Stimulated activated naive B cell treated with anti-CD40 and anti-IgM and Interleukin-4, amounts not matched to agents 10 μg/mL and 1 μg/mL and 100 μg/mL, for 72 hours (primary cell): ENCODE results near the gene ARPC4.
A peak's percentile ranks its signal among the peaks of the same experiment; 100 is the strongest.
"Not testable (repeated sequence)": the region's sequence is repeated elsewhere in the genome, so short reads cannot be mapped to it uniquely, and the experiment has no call there.

Experiments
- ATAC-seq, 2 donors: fragments of 150-1000 bp; cut with Tn5 transposase; replicated peaks; 2 replicates each; pipeline ENCODE4 v1.10.0; 2021; ENCODE audit warnings: moderate library complexity in 1 of 2
- DNase-seq: peaks from one replicate; pipeline ENCODE4 v3.0.0; 2021
- H3K27ac Mint-ChIP-seq: one replicate; pipeline ENCODE4 v1.8.0; 2022; ENCODE audit warnings: mild to moderate bottlenecking, mixed read lengths
- H3K27me3 Mint-ChIP-seq, 2 donors: one replicate each; pipeline ENCODE4 v1.8.0; 2022; ENCODE audit warnings: mixed read lengths in 2 of 2
- H3K36me3 Mint-ChIP-seq, 2 donors: one replicate each; pipeline ENCODE4 v1.8.0; 2022; ENCODE audit warnings: mixed read lengths in 2 of 2, mild to moderate bottlenecking in 1 of 2
- H3K4me1 Mint-ChIP-seq, 2 donors: one replicate each; pipeline ENCODE4 v1.8.0; 2022; ENCODE audit warnings: mixed read lengths in 2 of 2, mild to moderate bottlenecking in 1 of 2
- H3K4me3 Mint-ChIP-seq, 2 donors: one replicate each; pipeline ENCODE4 v1.8.0; 2022; ENCODE audit warnings: mild to moderate bottlenecking in 2 of 2, mixed read lengths in 2 of 2, moderate library complexity in 1 of 2
- H3K9me3 Mint-ChIP-seq, 2 donors: one replicate each; pipeline ENCODE4 v1.8.0; 2022; ENCODE audit warnings: mixed read lengths in 2 of 2, mild to moderate bottlenecking in 1 of 2

ARPC4 gene

DNA sequence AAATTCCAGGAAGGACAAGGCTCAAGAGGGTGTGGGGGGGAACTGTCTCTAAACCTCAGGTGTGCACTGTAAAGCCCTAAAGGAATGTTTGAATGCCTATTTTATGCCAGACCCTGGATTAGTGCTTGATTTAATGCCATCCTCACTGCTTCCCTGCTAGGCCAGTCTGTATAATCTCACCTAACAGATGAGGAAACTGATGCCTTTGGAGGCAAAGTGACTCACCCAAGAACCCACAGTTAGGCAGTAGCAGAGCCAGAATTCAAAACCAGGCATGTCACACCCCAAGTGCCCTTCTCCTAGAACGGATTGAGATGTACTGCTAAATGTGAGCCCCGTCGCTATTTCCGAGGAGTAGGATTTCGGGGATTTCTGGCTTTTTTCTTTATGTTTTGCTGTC, 31.0 kb upstream of the ARPC4 start:
- no peak for ATAC-seq
- H3K4me1 Mint-ChIP-seq: peaks cover 17 to 18% of the 10 kb centered on the region in 2 donors
- no peak overlapping the region for H3K4me3 Mint-ChIP-seq
- H3K27ac Mint-ChIP-seq: no peak overlapping the region
- no peaks in the 10 kb centered on the region for H3K9me3 Mint-ChIP-seq
- peaks cover 56 to 64% of the 10 kb centered on the region in 2 donors for H3K36me3 Mint-ChIP-seq
- H3K27me3 Mint-ChIP-seq: no peaks in the 10 kb centered on the region
- DNase-seq: no peak

DNA sequence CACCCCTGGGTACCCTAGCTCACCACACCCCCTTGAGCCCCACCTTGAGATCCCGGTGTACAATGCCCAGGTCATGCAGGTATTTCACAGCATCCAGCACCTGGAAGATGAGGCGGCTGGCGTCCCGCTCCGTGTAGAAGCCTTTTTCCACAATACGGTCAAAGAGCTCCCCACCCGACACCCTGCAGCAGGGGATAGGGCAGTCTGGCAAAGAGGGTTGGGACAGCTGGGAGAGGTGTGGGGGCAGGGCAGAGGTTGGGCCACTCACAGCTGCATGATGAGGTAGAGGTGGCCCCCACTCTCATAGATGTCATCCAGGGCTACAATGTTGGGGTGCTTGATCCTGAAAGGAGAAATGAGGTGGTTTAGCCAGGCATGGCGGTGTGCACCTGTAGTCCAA, 30.0 kb upstream of the ARPC4 start:
- peak overlapping the region; percentile 53 for H3K27ac Mint-ChIP-seq
- no peaks in the 10 kb centered on the region for H3K27me3 Mint-ChIP-seq
- no peak overlapping the region for H3K4me3 Mint-ChIP-seq
- no peaks in the 10 kb centered on the region for H3K9me3 Mint-ChIP-seq
- H3K36me3 Mint-ChIP-seq: peaks cover 60 to 68% of the 10 kb centered on the region in 2 donors
- H3K4me1 Mint-ChIP-seq: peaks cover 25 to 26% of the 10 kb centered on the region in 2 donors
- ATAC-seq (no peak), DNase-seq (no peak)

DNA sequence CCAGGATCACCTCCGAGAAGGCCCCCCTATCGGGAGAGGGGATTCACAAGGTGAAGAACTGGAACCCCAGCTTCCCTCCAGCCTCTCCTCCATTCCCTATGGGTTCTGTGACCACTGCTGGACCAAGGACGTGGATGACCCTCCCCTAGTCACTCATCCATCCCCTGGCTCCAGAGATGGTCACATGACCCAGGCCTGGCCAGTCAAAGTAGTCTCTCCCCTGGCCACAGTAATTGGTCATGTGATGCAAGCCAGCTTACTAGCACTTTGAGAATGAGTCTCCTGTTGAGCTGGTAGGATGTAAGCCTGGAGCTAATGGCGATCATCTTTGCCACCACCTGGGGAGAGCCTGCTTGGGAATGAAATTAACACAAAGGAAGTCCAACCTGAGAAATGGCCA, 27.0 kb upstream of the ARPC4 start:
- Mint-ChIP-seq H3K36me3 (peaks cover 52 to 57% of the 10 kb centered on the region in 2 donors), H3K27ac (no peak overlapping the region), H3K4me3 (no peak overlapping the region), H3K9me3 (no peaks in the 10 kb centered on the region), H3K27me3 (peaks cover 0 to 6% of the 10 kb centered on the region in 2 donors), H3K4me1 (peaks cover 40 to 56% of the 10 kb centered on the region in 2 donors)
- ATAC-seq (no peak), DNase-seq (no peak)

DNA sequence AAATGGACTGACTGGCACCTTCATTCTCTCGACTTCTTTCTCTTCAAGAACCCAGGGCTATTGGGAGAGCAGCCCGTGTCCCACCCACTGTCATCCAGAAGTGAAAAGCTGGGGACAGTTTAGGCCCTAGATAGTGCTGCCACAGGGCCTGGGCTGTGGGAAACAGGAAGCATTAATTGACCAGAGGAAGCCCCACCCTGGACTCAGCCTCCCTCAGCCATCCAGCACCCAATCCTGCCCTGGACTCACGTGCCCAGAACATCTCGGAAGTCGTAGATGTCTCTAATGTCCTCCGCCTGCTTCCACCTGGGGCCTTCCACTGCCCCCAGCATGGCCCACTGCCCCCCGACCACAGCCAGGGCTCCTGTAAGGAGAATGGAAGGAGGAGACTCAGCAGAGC, 25.5 kb upstream of the ARPC4 start:
- Mint-ChIP-seq H3K36me3 (peaks cover 41 to 48% of the 10 kb centered on the region in 2 donors), H3K27ac (no peak overlapping the region), H3K9me3 (no peaks in the 10 kb centered on the region), H3K4me3 (peak overlapping the region in 1 of 2 donors; percentile 87), H3K27me3 (peaks cover 0 to 6% of the 10 kb centered on the region in 2 donors), H3K4me1 (peaks cover 37 to 62% of the 10 kb centered on the region in 2 donors)
- no peak for ATAC-seq
- DNase-seq: no peak

DNA sequence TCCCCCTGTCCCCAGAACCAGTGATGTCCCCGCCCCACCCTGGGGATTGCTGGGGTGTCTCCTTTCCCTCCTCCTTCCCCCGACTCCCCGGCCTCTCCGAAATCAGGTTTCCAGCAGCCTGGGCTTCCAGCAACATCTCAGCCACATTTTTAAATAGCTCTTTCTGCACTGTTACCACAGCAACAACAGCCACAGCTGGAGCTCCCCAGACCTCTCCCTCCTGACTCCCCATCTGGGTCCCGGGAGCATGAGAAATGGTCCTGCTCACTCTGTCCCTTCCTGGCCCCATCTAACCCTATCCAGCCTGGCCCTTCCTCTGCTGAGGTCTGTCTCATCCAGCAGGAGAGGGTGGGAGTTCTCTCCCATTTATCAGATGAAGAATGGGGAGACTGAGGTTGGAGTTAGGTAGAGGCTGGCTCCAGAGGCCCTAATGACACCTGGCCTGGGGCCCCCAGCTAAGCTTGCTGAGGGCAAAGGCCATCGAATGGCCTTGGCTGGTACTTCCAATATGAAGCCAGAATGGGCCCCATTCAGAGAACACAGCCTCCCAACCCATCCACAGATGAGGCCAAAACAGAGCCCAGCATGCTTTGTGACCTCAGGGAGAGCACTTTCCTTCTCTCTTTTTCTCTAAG, 24.6 kb upstream of the ARPC4 start:
- no peak for DNase-seq
- H3K36me3 Mint-ChIP-seq: peaks cover 35 to 43% of the 10 kb centered on the region in 2 donors
- peak overlapping the region; percentile 82 to 87 for H3K4me3 Mint-ChIP-seq
- peaks cover 0 to 6% of the 10 kb centered on the region in 2 donors for H3K27me3 Mint-ChIP-seq
- H3K9me3 Mint-ChIP-seq: no peaks in the 10 kb centered on the region
- no peak for ATAC-seq
- peaks cover 37 to 62% of the 10 kb centered on the region in 2 donors for H3K4me1 Mint-ChIP-seq
- H3K27ac Mint-ChIP-seq: peak overlapping the region; percentile 75

DNA sequence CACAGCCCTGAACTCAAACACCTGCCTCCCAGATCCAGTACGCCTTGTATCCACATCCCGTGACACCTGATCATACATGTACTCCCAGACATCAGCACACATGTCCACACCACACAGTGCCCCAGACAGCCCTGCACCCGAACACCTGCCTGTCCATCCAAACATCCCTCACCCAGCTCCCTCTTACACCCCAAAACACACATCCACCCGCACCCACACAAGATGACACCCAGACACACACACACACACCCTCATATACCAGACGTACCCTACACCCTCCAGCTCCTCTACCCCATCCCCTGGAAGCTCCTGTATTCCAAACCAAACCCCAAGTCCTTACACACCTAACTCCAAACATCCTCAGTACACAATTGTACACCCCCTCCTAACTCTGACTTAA, 23.9 kb upstream of the ARPC4 start:
- H3K4me3 Mint-ChIP-seq: peak overlapping the region; percentile 82 to 87
- H3K27me3 Mint-ChIP-seq: peaks cover 0 to 6% of the 10 kb centered on the region in 2 donors
- peaks cover 37 to 41% of the 10 kb centered on the region in 2 donors for H3K36me3 Mint-ChIP-seq
- H3K27ac Mint-ChIP-seq: peak overlapping the region; percentile 25
- H3K4me1 Mint-ChIP-seq: peaks cover 38 to 62% of the 10 kb centered on the region in 2 donors
- no peak for DNase-seq
- H3K9me3 Mint-ChIP-seq: no peaks in the 10 kb centered on the region
- ATAC-seq: peak in 1 of 2 donors; percentile 6

DNA sequence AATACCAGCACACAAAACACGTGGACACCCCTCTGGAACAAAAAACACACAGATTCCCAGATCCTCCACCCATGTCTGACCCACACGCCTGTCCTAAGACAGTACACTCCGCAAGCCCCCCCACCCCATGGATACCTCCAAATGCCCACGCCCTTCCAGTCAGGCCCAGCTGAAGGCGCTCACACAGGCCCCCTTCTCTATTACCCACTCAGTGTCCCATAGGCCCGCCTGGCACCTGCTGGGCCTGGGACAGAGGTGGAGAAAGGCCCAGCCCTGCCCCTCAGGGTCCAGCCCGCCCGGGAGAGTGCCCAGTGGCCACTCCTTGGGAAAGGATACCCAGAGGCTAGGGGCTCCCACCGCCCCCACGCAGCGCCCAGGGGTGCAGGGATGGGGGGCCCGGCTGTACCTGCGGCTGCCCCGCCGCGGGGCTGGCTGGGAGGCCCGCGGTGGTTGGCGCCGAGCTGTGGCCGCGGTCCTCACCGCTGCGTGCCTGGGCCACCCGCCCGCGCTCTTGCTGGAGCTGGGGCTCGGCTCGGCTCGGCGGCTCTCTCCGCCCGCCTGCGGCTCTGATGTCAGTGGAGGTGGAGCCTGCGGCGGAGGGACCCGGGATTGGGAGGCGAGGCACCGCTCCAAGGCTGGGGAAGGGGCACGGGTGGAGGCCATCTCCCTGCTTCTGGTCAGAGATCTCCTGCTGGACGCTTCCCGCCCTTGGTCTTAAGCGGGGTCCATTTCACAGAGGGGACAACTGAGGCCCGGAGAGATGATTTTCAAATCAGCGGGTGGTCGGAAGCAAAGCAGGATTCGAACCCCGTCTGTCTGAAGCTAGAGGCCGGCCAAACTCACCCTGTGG, 23.2 kb upstream of the ARPC4 start, which contains the start of gene CAMK1:
Gene CAMK1, minus strand, starts transcription at position 522 of the 850 bp plus-strand sequence. CDS start 2,198 bp downstream, outside the sequence.
- H3K4me1 Mint-ChIP-seq: peaks cover 38 to 62% of the 10 kb centered on the region in 2 donors
- peak within 1 kb of the TSS; percentile 82 to 87 for H3K4me3 Mint-ChIP-seq
- DNase-seq: peak; percentile 57
- peaks cover 0 to 6% of the 10 kb centered on the region in 2 donors for H3K27me3 Mint-ChIP-seq
- no peaks in the 10 kb centered on the region for H3K9me3 Mint-ChIP-seq
- ATAC-seq: peak; percentile 93 to 96
- H3K36me3 Mint-ChIP-seq: peaks cover 37 to 40% of the 10 kb centered on the region in 2 donors
- H3K27ac Mint-ChIP-seq: peak within 1 kb of the TSS; percentile 89

DNA sequence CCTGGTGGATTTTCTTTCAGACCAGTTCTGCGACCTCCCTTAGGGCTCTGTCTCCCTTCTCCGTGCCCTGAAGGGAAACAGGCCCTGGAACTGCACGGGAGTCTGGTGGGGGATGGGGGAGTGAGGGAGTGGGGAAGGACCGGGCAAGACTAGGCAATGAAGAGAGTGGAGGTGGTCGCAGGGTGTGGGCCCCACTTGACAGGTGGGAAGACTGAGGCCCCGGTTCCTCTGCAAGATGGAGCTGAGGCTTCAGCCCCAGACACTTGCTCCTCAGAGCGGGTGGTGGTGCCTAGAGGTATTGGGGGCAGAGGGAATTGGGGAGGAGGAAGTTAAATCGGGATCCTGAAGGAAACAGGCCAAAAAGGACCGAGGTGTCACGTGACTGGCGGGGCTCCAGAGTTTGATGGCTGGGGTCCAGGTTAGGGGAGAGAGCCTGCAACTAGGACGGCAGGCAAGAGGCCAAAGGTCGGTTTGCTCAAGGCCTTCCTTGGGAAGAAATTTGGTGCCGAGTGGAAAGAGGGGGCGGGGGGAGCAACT, 22.5 kb upstream of the ARPC4 start:
- ATAC-seq (no peak), DNase-seq (no peak)
- H3K36me3 Mint-ChIP-seq: peaks cover 31 to 35% of the 10 kb centered on the region in 2 donors

DNA sequence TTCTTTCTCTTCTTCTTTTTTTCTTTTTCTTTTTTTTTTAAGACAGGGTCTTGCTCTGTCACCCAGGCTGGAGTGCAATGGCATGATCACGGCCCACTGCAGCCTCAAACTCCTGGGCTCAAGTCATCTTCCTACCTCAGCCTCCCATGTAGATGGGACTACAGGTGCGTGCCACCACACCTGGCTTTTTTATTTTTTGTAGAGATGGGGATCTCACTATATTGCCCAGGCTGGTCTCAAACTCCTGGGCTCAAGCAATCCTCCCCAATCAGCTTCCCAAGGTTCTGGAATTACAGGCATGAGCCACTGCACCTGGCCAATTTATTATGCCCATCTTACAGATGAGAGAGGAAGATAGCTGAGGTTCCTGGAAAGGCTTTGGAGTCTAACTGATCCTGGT, 21.9 kb upstream of the ARPC4 start:
- H3K27ac Mint-ChIP-seq: peak overlapping the region; percentile 89
- H3K4me3 Mint-ChIP-seq: peak overlapping the region; percentile 82 to 87

More for the DNA sequence above, 22.5 kb upstream of the ARPC4 start:
- Mint-ChIP-seq H3K4me3 (peak overlapping the region; percentile 82 to 87), H3K4me1 (peaks cover 36 to 57% of the 10 kb centered on the region in 2 donors), H3K27me3 (peaks cover 0 to 6% of the 10 kb centered on the region in 2 donors), H3K27ac (peak overlapping the region; percentile 89), H3K9me3 (no peaks in the 10 kb centered on the region)

DNA sequence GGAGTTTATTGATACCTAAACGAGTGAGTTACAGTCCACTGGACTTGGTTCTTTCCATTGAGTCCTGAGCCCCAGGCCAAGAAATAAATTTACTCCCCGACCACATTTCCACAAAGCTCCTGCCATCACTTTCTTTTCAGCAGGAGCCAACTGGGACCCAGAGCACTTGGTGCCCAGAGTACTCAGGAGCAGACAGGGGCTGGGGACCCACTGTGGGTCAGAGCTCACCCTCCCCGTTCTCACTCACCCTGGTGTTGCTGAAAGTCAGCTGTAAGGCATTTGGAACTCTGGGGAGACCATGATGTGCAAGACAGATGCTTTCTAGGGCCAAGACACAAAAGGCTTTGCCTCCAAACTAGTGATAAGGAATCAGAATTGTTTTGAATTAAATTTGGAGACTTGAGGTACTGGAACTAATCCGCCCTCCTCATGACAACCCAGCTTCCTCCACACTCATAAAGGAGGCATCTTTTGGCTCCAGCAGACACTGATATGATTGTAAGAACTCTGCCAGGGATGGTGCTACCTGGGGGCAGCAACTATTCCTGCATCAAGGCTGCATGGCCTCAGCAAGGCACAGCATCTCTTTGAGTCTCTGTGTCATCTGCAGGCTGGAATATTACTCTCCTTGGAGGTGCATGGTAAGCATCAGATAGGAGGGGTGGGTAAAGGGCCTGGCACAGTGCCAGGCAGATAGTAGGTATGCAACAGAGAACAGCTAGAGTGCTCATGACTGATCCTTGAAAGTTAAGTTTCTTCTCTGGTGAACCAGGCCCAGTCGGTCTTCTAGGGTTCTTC, 15.8 kb upstream of the ARPC4 start:
- H3K4me3 Mint-ChIP-seq: no peak overlapping the region
- peaks cover 55 to 64% of the 10 kb centered on the region in 2 donors for H3K4me1 Mint-ChIP-seq
- peaks cover 14 to 15% of the 10 kb centered on the region in 2 donors for H3K36me3 Mint-ChIP-seq
- ATAC-seq (no peak), DNase-seq (no peak)
- H3K27me3 Mint-ChIP-seq: no peaks in the 10 kb centered on the region
- H3K27ac Mint-ChIP-seq: peak overlapping the region; percentile 98
- H3K9me3 Mint-ChIP-seq: no peaks in the 10 kb centered on the region

More for the DNA sequence above, 21.9 kb upstream of the ARPC4 start:
- ATAC-seq, DNase-seq, H3K27me3 Mint-ChIP-seq, H3K9me3 Mint-ChIP-seq: not testable (repeated sequence)
- H3K4me1 Mint-ChIP-seq: peaks cover 35 to 54% of the 10 kb centered on the region in 2 donors
- H3K36me3 Mint-ChIP-seq: peaks cover 26 to 28% of the 10 kb centered on the region in 2 donors

DNA sequence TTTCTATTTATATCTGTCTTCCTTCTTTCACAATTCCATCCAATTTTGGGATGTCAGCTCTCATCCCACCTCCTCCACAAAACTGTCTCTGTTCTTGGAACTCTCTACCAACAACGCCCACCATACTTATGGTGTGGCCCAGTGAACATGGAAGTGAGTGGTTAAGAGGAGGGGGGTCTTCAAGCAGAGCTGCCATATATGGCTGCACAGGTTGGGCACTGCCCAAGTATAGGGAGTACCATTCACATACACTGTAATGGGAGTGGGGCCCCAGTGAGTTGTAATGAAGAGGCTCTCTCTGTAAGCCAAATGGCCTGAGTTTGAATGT, 15.2 kb upstream of the ARPC4 start:
- no peak for DNase-seq
- H3K36me3 Mint-ChIP-seq: peaks cover 19 to 20% of the 10 kb centered on the region in 2 donors
- peak overlapping the region in 1 of 2 donors; percentile 35 for H3K4me3 Mint-ChIP-seq
- H3K9me3 Mint-ChIP-seq: no peaks in the 10 kb centered on the region
- ATAC-seq: no peak
- H3K4me1 Mint-ChIP-seq: peaks cover 61 to 69% of the 10 kb centered on the region in 2 donors
- H3K27ac Mint-ChIP-seq: peak overlapping the region; percentile 98
- no peaks in the 10 kb centered on the region for H3K27me3 Mint-ChIP-seq

DNA sequence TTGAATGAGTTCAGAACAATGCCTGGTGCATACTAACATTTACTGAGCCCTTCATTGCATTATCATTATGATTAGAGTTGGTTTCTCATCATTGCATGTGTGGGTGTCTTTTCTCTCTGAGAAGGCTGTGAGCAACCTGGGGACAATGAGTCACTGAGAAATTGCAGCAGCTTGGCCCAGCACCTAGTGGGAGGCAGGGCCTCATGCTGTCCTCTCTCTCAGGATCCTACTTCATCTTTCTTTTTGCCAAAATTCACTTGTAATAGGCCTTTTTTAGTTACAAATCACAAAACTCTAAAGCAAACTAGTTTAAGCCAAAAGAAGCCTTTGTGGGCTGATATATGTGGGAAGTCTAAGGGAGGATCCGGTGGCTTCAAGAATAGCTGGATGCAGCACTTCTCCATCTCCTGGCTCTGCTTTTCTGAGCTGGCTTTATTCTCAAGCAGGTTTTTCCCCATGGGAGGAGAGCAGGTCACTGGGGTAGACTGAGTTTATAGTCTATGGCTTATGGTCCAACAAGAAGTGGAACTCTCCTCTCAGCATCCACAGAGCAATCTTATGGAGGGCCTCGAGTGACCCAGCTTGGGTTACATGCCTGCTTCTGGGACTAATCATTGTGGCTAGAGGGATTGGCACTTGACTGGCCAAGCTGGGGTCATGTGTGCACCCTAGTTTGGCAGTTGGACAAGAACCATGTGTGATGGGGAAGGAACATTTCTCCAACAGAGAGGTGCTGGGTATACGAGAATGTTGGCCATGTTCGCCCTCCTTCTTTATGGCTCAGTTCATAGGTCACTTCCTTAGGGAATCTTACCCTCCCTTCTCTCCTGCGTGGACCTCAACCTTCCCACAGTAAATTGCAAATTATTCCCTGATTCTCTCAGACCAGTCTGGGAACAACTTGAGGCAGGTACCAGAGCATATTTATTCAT, 14.5 kb upstream of the ARPC4 start:
- peak; percentile 48 for DNase-seq
- peak; percentile 52 to 59 for ATAC-seq
- H3K9me3 Mint-ChIP-seq: no peaks in the 10 kb centered on the region
- H3K4me1 Mint-ChIP-seq: peaks cover 63 to 74% of the 10 kb centered on the region in 2 donors
- no peaks in the 10 kb centered on the region for H3K27me3 Mint-ChIP-seq
- peak overlapping the region; percentile 98 for H3K27ac Mint-ChIP-seq
- H3K4me3 Mint-ChIP-seq: peak overlapping the region; percentile 60 to 63
- peaks cover 25% of the 10 kb centered on the region in 2 donors for H3K36me3 Mint-ChIP-seq

DNA sequence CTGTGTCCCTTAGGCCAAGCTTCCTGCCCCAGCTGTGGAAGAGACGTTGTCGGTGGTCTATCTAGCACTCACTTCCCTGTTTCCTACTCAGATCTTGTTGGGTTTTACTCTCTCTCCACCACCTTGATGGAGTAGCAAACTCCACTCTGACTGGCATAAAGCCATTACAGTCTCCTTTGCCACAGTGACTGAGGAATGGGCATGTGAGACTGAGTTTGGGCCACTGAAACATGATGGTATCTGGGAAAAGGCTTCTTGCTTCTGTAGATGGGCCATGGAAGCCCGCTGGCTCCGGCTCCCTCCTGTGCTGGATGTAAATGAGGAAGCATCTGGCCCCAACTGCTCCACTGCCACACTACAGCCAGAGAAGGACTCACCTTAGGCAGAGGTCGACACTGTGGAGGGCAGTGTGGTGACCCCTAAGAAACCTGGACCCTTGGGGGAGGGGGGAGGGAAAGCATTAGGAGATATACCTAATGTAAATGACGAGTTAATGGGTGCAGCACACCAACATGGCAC, 13.7 kb upstream of the ARPC4 start:
- peak overlapping the region; percentile 98 for H3K27ac Mint-ChIP-seq
- peak overlapping the region; percentile 63 to 78 for H3K4me3 Mint-ChIP-seq
- peaks cover 61 to 74% of the 10 kb centered on the region in 2 donors for H3K4me1 Mint-ChIP-seq
- H3K9me3 Mint-ChIP-seq: no peaks in the 10 kb centered on the region
- no peaks in the 10 kb centered on the region for H3K27me3 Mint-ChIP-seq
- DNase-seq (no peak), ATAC-seq (peak; percentile 0 to 7)
- peaks cover 25 to 28% of the 10 kb centered on the region in 2 donors for H3K36me3 Mint-ChIP-seq
